ENCODE results near the gene KCNJ10.
"Not testable (repeated sequence)": the region's sequence is repeated elsewhere in the genome, so short reads cannot be mapped to it uniquely, and the experiment has no call there.

The KCNJ10 gene
- total RNA-seq = 0 to 0.15 (median 0) reads per million in 4 donors

DNA sequence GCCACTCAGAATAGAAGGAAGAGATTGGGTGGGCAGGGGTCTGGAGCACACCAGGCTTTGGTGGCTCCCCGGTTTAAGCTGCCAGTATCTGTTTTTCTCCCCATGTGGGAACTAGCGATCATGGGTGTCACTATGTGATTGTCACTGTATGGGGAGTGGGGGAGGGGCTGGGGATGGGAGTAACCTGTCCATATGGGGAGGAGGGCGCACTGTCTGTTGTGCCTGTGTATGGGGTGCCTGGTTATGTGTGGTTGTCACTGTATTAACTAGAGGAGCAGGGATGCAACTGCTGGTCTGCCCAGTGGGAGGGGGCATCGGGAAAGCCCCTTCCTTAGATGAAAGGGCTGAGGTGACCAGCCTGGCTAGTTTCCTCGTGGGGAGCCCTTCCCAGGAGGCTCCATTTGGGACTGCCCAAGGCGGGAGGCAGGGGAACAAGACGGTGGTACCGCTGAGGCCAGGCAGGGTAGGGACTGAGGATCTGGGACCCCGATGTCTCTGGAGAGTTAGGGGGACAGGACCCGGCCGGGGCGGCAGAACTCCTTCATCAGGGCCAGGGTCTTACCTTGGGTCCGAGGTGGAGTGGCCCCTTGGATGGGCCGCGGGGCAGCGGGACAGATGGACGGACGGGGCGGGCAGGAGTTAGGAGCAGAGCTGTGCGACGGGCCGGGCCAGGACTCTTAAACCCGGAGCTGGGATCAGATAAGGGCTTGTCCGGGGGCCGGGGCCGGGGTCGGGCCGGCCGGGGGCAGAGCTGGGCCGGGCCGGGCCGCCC, at the start of gene KCNJ10:
Gene KCNJ10, minus strand, starts transcription at position 701 of the 772 bp plus-strand sequence. CDS start 27,628 bp downstream, outside the sequence.
- DNase-seq = no peak

DNA sequence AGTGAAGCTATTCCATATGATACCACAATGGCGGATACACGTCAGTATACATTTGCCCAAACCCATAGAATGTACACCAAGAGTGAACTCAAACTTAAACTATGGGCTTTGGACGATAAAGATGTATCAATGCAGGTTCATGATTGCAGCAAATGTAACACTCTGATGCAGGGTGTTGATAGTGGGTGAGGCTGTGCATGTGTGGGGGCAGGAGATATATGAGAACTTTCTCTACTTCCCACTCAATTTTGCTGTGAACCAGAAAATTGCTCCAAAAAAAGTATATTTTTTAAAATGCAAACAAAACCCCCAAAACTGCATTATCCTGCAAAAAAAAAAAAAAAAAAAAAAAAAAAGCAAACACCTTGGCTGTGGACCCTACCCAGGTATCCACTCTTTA, 49.0 kb upstream of the KCNJ10 start:
- no peak for DNase-seq

DNA sequence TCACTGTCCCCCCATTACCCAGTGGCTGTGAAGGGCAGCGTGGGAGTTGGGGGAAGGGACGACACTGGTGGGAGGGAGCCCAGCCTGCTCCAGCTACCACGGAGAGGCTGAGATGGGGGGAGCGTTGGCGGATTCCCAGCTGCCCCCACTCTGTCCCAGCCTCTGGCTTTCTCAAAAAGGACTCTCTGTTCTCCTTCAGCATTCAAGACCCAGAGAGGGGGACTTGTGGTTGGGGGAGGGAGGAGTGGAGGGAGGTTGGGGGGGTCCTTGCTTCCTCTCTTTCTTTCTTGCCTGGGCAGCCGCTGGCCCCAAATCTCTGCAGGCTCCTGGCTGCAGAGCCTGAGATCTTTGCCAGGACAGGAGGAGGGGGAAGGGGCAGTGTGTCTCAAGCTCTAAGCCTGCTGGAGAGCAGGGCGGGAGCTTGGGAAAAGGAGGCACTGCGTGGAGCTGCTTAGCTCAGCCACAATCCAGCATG, 47.8 kb upstream of the KCNJ10 start:
- DNase-seq = no peak

- no peak for DNase-seq
Measured at GRCh38 chr1:160117300-160117699, 47.3 kb upstream of the KCNJ10 start.

- no peak for DNase-seq
Measured at GRCh38 chr1:160116283-160117147, 46.6 kb upstream of the KCNJ10 start.

DNA sequence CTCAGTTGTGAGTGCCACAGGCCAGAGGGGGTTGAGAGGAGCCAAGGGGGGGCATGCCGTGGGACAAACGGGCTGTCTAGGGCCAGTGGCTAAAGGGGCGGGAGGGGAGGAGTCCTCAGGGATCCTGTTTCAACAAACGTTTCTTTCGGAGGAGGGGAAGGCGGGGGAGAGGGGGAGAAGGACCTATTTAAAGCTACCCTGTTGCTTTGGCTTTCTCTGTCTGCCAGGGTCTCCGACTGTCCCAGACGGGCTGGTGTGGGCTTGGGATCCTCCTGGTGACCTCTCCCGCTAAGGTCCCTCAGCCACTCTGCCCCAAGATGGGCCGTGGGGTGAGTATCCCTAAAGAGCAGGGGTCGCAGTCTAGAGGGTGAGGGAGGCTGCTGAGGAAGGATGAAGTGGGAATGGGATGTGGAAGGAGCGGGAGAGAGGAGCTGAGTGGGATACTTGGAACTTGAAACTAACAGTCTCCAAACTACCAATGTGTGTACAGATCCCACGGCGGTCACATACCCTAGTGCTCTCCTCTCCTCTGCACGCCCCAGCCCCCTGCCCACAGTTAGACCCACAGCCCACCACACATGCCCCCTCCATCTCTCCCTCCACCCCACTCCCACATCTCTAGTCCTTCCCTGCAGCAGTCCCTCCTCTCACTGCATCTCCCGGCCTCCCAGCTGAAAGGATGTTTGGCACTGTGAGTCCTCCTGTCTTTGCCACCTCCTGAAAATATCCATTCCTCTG, 45.8 kb upstream of the KCNJ10 start, which contains the start of gene ATP1A2:
Gene ATP1A2, plus strand, starts transcription at position 215 of the 738 bp plus-strand sequence. Its CDS starts 103 bp downstream, at position 318.
- no peak for DNase-seq

DNA sequence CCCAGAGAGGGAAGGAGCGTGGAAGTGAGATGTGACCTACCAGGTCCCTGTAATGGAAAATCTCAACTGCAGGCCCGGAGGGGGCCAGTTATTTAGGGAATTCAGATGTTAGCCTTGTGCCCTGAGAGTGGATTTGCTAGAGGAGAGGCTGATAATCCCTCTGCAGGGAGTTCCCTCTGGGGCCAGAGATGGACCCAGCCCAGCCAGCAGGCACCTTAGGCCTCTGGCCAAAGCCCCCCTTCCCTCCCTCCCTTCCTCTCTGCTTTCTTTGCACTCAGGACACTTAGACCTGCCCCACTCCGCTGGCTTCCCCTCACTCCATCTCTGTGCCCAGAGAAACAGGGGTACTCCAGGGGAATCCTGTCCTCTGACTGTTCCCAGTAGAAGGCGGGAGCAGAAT, 44.1 kb upstream of the KCNJ10 start:
- DNase-seq = no peak

GRCh38 chr1:160113407-160113806, 43.4 kb upstream of the KCNJ10 start:
- DNase-seq = no peak

GRCh38 chr1:160112357-160112756, 42.4 kb upstream of the KCNJ10 start:
- DNase-seq = no peak

DNA sequence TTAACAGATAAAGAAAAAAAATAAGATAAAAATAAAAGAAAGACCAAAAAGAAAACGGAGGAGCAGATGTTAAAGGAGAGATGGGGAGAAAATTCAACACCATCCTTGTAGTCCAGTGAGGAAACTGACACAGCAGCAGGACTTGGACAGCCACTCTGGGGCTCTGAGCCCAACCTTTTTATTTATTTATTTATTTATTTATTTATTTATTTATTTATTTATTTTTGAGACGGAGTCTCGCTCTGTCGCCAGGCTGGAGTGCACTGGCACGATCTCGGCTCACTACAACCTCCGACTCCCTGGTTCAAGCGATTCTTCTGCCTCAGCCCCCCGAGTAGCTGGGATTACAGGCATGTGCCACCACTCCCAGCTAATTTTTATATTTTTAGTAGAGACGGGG, 41.5 kb upstream of the KCNJ10 start:
- not testable (repeated sequence) for DNase-seq

DNA sequence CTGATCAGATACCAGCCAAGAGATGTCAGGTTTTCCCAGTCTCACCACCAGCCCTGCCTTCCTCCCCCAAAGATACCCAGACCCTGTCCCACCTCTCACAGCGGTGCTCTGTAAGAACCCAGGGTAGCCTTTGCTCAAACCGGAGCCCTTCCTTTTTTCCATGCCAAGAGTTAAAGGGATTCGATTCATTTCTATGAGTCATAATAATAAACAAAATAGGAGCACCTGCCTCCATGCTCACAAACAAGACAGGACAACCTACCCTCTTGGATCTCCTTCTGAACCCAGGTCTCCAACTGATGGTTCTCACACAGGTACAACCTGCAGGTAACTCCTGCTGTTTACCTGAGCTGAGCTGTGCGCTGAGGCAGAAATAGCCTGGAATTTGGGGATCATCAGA, 39.7 kb upstream of the KCNJ10 start:
- no peak for DNase-seq

DNA sequence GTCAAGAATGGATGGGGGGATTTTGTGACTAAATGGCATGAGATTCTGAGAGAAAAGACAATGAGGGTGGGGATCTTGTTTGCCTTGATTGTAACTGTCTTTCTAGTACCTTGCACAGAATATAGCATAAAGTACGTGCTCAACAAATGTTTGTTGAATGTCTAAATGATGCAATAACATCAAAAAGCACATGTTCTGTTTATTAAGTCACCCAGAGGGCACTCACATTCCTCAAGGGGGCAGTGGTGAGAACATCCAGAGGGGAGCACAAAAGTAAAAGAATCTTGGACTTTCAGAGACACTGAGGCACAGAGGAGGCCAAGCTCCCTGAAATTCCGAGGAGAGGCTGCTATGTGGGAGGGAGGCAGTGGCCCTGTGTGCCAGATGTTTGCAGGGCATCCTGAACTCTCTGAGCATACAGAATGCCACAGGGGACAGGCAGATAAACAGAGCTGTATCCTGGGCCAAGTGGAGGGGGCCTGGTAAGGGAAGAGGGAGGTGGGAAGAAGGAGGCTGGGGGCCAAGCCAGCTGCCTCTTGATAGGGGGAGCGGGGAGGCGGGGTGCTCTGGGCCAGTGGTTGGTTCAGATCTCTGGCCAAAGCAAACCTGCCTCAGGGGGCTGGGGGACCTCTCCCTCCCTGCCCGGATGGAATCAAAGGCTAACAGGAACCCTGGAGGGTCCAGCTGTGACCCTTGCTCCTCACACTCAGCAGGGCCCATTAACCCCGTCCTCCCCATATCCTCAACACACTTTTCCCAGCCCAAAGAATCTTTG, 39.1 kb upstream of the KCNJ10 start:
- peak in 2 of 5 donors; percentile 24 to 61 for DNase-seq

GRCh38 chr1:160107512-160107911, 37.6 kb upstream of the KCNJ10 start:
- no peak for DNase-seq

GRCh38 chr1:160105155-160105554, 35.2 kb upstream of the KCNJ10 start:
- no peak for DNase-seq

DNA sequence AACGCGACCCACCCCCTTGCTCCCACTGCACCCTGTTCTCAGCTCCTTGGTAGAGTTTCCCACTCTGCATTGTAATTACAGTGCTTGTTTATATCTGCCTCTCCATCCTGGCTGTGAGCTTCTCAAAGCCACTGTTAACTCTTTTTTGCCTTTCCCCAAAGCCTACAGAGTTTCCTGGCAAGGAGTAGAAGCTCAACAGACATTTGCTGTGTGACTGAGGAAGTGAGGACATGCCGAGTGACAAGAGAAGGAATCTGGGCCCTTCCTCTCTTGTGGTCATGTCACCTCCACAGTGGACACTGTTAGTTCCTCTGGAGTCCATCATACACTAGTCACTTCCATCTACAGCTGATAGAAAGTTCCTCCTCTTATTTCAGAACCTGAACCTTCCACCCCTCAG, 34.5 kb upstream of the KCNJ10 start:
- no peak for DNase-seq

DNA sequence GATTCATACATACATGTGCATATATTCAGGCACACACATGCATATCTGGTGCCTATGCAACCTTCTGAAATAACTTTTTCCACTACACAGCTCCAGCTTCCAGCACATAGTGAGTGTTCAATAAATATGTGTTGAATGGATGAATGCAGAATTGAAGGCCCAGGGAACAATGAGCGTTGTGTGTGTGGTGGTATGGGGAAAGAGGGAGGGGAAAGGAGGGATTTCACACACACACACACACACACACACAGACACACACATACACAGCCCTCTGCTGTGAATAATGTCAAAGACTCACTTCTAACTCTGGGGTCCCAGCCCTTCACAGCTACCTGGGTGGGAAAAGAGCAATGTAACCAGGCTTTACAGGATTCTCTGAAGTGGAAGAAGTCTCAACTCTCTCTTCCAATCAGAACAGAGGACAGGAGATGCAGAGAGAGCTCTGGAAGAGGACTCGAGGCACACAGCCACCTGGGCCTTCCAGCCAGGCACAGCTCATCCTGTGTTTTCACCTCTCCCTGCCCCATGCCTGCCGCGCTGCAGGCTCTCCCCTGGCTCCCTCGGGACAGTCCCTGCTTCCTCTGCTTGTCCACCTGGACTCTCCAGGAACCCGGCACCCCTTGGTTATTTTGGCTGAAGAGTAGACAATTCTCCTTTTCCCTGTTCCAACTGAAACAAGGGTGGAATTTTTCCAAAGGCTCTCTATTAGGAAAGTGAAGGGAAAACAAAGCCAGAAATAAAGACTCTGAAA, 33.9 kb upstream of the KCNJ10 start:
- DNase-seq = no peak

DNA sequence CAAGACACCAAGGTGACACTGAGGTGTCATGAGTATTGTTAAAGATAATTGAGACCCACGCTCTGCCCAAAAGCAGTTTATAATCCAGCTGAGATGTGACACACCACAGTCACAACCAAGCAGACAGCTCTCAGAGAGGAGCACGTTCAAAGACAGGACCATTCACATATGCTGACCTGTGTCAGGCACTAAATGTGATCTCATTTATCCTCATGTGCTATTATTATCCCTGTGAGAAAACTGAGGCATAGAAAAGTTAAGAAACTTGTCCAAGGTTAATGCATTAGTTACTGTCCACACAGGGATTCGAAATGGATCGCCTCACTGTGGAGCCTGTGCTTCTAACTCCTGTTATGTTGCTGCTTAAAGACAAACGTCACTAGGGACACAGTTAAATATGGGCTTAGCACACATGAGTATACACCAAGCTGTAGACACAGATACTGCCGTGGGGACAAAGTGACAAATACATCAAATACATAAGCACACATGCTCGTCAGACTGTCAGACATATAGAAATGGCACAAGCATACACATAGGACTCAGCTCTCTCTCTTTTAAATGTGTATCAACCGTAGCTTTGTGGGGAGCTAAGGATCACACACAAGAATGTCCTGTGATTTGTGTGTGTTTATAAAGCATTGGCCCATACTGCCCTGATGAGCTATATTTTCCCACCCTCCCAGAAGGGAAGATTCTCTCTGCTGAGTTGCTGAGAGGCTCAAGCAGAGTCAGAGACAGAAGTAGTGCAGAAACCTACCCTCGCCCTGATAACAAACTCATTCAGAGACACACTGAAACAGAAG, 32.0 kb upstream of the KCNJ10 start:
- no peak for DNase-seq

GRCh38 chr1:160101037-160101716, 31.2 kb upstream of the KCNJ10 start:
- peak; percentile 35 to 67 (median 59) for DNase-seq

- no peak for DNase-seq
Measured at GRCh38 chr1:160099716-160100375, 29.9 kb upstream of the KCNJ10 start.
